ENCODE data around the gene ZNF836. TPM values are rescaled to one million over a fixed set of nuclear protein-coding genes. Genes with fewer than 3 reads are reported as not detected.

ZNF836 gene
- total RNA-seq, result 8.8 and 27.9 TPM in 2 replicates

DNA sequence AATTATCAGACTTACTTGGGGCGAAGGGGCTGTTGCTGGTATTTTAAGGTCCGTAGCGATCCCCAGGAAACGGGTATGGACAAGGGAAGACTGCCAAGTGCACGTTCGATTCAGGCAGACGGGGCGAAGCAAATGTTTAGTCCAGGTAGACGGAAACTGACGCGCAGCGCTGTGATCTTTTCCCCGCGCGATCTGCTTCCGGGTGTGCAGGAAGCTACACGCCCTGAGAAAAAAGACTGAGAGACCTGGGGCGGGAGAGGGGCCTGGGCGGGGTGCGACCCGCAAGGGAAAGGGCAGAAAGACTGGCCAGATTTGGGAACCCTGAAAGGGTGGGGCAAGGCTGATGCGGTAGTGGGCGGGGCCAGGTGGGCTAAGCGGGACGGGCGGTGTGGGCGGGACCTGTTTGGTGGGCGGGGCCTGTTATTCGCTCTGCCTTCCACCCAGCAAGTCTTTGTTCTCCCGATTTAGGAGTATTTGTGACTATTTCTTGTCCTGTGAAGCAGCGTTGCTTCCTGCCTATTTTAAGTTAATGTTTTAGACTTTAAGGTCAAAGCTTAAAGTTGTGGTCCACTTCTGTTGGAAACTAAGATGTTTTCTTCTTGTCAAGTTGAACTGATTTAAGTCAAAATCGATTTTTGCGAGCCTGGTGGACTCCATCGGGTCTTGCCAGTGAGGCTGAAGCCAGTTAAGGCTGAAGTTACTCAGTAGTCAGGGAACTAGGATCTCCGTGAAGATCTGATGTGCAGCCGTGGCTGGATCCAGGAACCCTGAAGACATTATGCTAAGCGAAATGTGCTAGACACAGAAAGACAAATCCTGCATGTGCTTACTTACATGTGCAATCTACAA lies at the start of gene ZNF836:
Gene ZNF836, minus strand, starts transcription at position 301 of the 849 bp plus-strand sequence. CDS start 3,549 bp downstream, outside the sequence.

DNA sequence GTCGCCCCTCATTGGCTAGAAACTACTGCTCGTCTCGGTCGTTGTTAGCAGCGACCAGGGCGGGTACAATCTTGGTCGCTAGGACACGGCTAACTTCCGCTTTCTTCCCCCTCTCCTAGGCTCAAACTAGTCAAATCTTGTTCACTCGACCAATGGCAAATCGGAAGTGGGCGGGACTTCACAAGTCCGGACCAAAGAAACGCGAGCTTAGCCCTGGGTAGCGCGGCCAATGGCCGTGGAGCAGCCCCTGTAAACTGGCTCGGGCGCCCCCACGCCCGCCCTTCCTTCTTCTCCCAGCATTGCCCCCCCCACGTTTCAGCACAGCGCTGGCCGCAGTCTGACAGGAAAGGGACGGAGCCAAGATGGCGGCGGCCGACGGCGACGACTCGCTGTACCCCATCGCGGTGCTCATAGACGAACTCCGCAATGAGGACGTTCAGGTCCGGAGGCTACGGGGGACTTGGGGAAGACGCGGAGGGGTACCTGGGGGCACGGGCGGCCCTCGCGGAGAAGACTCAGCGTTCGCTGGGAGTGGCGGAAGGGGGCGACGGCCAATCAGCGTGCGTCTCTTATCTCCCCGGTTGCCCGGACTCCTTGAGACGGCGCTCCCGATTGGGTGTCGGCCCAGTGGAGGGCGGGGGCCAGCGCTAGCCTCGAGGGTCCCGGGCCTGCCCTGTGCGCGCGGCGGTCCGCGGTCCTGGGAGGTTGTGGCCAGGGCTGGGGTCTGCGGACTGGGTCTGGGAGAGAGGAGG lies 18.5 kb upstream of the ZNF836 start, which contains the start of gene PPP2R1A:
Gene PPP2R1A, plus strand, starts transcription at position 318 of the 752 bp plus-strand sequence. Its CDS starts 45 bp downstream, at position 363.

DNA sequence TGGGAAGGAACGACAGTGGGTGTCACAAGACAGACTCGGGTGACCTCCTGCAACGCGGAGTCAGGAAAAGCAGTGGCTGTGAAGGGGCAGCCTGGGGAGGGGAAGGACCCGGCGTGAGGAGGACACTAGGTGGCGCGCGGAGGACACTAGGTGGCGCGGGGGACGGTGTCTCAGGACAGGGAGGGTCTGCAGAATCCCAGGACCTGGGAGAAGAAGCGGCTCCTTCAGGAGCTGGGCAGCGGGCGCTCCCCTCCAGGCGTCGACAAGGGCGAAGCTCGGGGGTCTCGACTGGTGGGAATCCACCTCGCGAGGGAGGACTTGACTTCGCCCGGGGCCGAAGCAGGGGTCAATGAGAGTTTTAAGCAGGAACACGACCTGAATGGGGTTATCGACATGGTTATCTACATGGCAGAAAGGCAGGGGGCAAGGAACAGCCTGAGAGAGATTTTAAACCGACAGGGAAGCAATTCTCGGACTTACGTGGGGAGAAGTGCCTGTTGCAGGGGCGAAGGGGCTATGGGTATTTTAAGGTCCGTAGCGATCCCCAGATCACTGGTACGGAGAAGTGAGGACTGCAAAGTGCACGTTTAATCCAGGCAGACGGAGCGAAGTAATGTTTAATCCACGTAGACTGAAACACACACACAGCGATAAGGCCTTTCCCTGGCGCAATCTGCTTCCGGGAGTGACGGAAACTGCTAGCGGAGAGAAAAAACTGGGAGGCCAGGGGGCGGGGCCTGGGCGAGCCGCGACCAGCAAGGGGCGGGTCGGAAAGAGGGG lies 32.0 kb downstream of the ZNF836 start, which contains the start of gene ZNF616:
Gene ZNF616, minus strand, starts transcription at position 687 of the 780 bp plus-strand sequence. CDS start 9,426 bp downstream, outside the sequence.

Small RNA genes lying within 50 kb of the gene (small RNA-seq; reads per million reads assigned to genes)
- 0.66 reads per million, percentile 40 among the genes with 10 or more reads in this experiment for gene RPL37P23

Other genes starting within 250 kb of the ZNF836 start
- gene ZNF613, start 244.1 kb downstream of the ZNF836 start, total RNA-seq, result 6.5 and 7.9 TPM in 2 replicates
- gene ZNF350, start 184.8 kb downstream of the ZNF836 start, total RNA-seq, result 10.3 and 16.5 TPM in 2 replicates
- 6.7 and 15.3 TPM in 2 replicates for gene ZNF615, start 163.4 kb downstream of the ZNF836 start, total RNA-seq
- gene ZNF614, start 143.2 kb downstream of the ZNF836 start, total RNA-seq, result 11.3 and 13.0 TPM in 2 replicates
- gene ZNF432, start 122.8 kb downstream of the ZNF836 start, total RNA-seq, result 8.7 and 12.2 TPM in 2 replicates
- gene ZNF841, start 75.9 kb downstream of the ZNF836 start, total RNA-seq, result 25.5 and 26.2 TPM in 2 replicates
- 9.8 and 20.0 TPM in 2 replicates for gene ZNF616, start 31.7 kb downstream of the ZNF836 start, total RNA-seq
- 199 and 329 TPM in 2 replicates for gene PPP2R1A, start 18.4 kb upstream of the ZNF836 start, total RNA-seq
- gene ZNF766, start 98.0 kb upstream of the ZNF836 start, total RNA-seq, result 13.2 and 16.1 TPM in 2 replicates
- 8.2 and 11.4 TPM in 2 replicates for gene ZNF480, start 125.5 kb upstream of the ZNF836 start, total RNA-seq
- 0.98 and 3.5 TPM in 2 replicates for gene ZNF610, start 164.6 kb upstream of the ZNF836 start, total RNA-seq
- gene ZNF880, start 198.3 kb upstream of the ZNF836 start, total RNA-seq, result 29.0 and 35.3 TPM in 2 replicates
- gene ZNF528, start 226.2 kb upstream of the ZNF836 start, total RNA-seq, result 21.6 and 25.1 TPM in 2 replicates

Measured in placental epithelial cell (primary cell).